GM23338 (cell line): Measurements from ENCODE around the gene EP400. TPM values are rescaled to one million over a fixed set of nuclear protein-coding genes. Genes with fewer than 3 reads are reported as not detected.
A peak's percentile ranks its signal among the peaks of the same experiment; 100 is the strongest.

Experiments used
- ATAC-seq: fragments of 200-7000 bp; cut with Tn5 transposase; 3 replicates; pipeline ENCODE4 v1.9.1; 2020
- DNase-seq: peaks from one replicate; pipeline ENCODE4 v3.0.0-alpha.2; 2015; ENCODE audit warnings: low spot score
- H2AFZ ChIP-seq: fragments of 200-600 bp; sonication (generic); 2 replicates; pipeline ENCODE4 v1.8.0; 2016; ENCODE audit warnings: antibody characterized with exemption, mild to moderate bottlenecking, moderate library complexity
- H3F3A ChIP-seq: fragments of 200-600 bp; sonication (generic); replicated peaks from 2 replicates; pipeline ENCODE4 v1.8.0; 2017; ENCODE audit warnings: antibody characterized with exemption, mixed run types, low read depth
- H3K27ac ChIP-seq: fragments of 200-600 bp; sonication (generic); 2 replicates; pipeline ENCODE4 v1.6.1; 2016; ENCODE audit warnings: low read depth
- H3K27me3 ChIP-seq: fragments of 200-600 bp; sonication (generic); 2 replicates; pipeline ENCODE4 v1.8.0; 2016; ENCODE audit warnings: mild to moderate bottlenecking, mixed run types, moderate library complexity; ENCODE audit not compliant: insufficient read depth
- H3K36me3 ChIP-seq: fragments of 200-600 bp; sonication (generic); 2 replicates; pipeline ENCODE4 v1.8.0; 2016; ENCODE audit warnings: mild to moderate bottlenecking; ENCODE audit not compliant: insufficient read depth
- H3K4me1 ChIP-seq: fragments of 200-600 bp; sonication (generic); 2 replicates; pipeline ENCODE4 v1.8.0; 2016; ENCODE audit warnings: mild to moderate bottlenecking, moderate library complexity; ENCODE audit not compliant: insufficient read depth
- H3K4me2 ChIP-seq: fragments of 200-600 bp; sonication (generic); 2 replicates; pipeline ENCODE4 v1.7.1; 2017; ENCODE audit warnings: mixed run types
- H3K4me3 ChIP-seq: fragments of 200-600 bp; sonication (generic); 2 replicates; pipeline ENCODE4 v1.6.1; 2016; ENCODE audit warnings: mixed run types
- H3K79me2 ChIP-seq: fragments of 200-600 bp; sonication (generic); replicated peaks from 2 replicates; pipeline ENCODE4 v1.8.0; 2017; ENCODE audit warnings: mild to moderate bottlenecking; ENCODE audit not compliant: insufficient read depth
- H3K9me2 ChIP-seq: fragments of 200-600 bp; sonication (generic); 2 replicates; pipeline ENCODE4 v1.8.0; 2017; ENCODE audit not compliant: insufficient read depth
- H4K20me1 ChIP-seq: fragments of 200-600 bp; sonication (generic); replicated peaks from 2 replicates; pipeline ENCODE4 v1.8.0; 2017; ENCODE audit warnings: mild to moderate bottlenecking; ENCODE audit not compliant: insufficient read depth
- H3K27ac Mint-ChIP-seq: 2 replicates; pipeline ENCODE4 v1.8.0; 2020; ENCODE audit warnings: inconsistent platforms, mild to moderate bottlenecking, moderate library complexity, mixed read lengths
- H3K27me3 Mint-ChIP-seq: 3 replicates; pipeline ENCODE4 v1.8.0; 2022; ENCODE audit warnings: low read depth, mild to moderate bottlenecking, moderate library complexity, mixed read lengths, inconsistent platforms; ENCODE audit not compliant: insufficient read depth, poor library complexity
- H3K36me3 Mint-ChIP-seq: 3 replicates; pipeline ENCODE4 v1.8.0; 2021; ENCODE audit warnings: low read depth, mild to moderate bottlenecking, inconsistent platforms, moderate library complexity, mixed read lengths
- H3K4me1 Mint-ChIP-seq: 3 replicates; pipeline ENCODE4 v1.8.0; 2020; ENCODE audit warnings: mild to moderate bottlenecking, inconsistent platforms, mixed read lengths
- H3K4me3 Mint-ChIP-seq: 3 replicates; pipeline ENCODE4 v1.8.0; 2021; ENCODE audit warnings: moderate library complexity, mild to moderate bottlenecking, inconsistent platforms, mixed read lengths
- H3K9me3 Mint-ChIP-seq: 3 replicates; pipeline ENCODE4 v1.8.0; 2020; ENCODE audit warnings: moderate library complexity, mild to moderate bottlenecking, inconsistent platforms, mixed read lengths
- CREB1 ChIP-seq: fragments of 250-450 bp; sonication (Bioruptor Pico); IDR thresholded peaks from 2 replicates; pipeline ENCODE4 v1.5.0; 2020; ENCODE audit warnings: low read depth, mild to moderate bottlenecking, moderate library complexity
- ETS1 ChIP-seq: IDR thresholded peaks from 2 replicates; pipeline ENCODE4 v1.6.1; 2016; ENCODE audit warnings: antibody characterized with exemption
- EZH2 ChIP-seq: fragments of 200-600 bp; sonication (generic); IDR thresholded peaks from one replicate; pipeline ENCODE4 v1.8.0; 2017; ENCODE audit warnings: antibody characterized with exemption, mild to moderate bottlenecking, low read depth; ENCODE audit not compliant: unreplicated experiment
- EZH2phosphoT487 ChIP-seq: fragments of 200-600 bp; sonication (generic); IDR thresholded peaks from one replicate; pipeline ENCODE4 v1.8.1; 2018; ENCODE audit warnings: antibody characterized with exemption; ENCODE audit not compliant: unreplicated experiment
- JUNB ChIP-seq: IDR thresholded peaks from one replicate; pipeline ENCODE4 v1.6.1; 2016; ENCODE audit warnings: antibody characterized with exemption; ENCODE audit not compliant: unreplicated experiment
- NANOG ChIP-seq: IDR thresholded peaks from 2 replicates; pipeline ENCODE4 v1.6.1; 2016; ENCODE audit warnings: antibody characterized with exemption, borderline replicate concordance
- POLR2AphosphoS5 ChIP-seq: IDR thresholded peaks from 2 replicates; pipeline ENCODE4 v1.6.1; 2016; ENCODE audit warnings: antibody characterized with exemption, low read depth
- REST ChIP-seq: IDR thresholded peaks from one replicate; pipeline ENCODE4 v1.6.1; 2018; ENCODE audit warnings: antibody characterized with exemption; ENCODE audit not compliant: unreplicated experiment
- STAT1 ChIP-seq: IDR thresholded peaks from one replicate; pipeline ENCODE4 v1.6.1; 2016; ENCODE audit warnings: antibody characterized with exemption; ENCODE audit not compliant: unreplicated experiment
- ZNF114 ChIP-seq: fragments of 250-450 bp; sonication (Bioruptor Pico); IDR thresholded peaks from 2 replicates; pipeline ENCODE4 v1.5.0; 2020; ENCODE audit warnings: mild to moderate bottlenecking, moderate library complexity
- ZNF331 ChIP-seq: fragments of 250-450 bp; sonication (Bioruptor Pico); IDR thresholded peaks from 2 replicates; pipeline ENCODE4 v1.5.0; 2020; ENCODE audit warnings: low read depth, mild to moderate bottlenecking, moderate library complexity
- polyA plus RNA-seq: library from polyadenylated mRNA; unstranded; fragments of >200 nt; fragmentation: Nextera tagmentation; extraction: Ambion mirVana; gene quantifications from 2 replicates; pipeline ENCODE4 v1.2.1, GENCODE V29; 2016
- total RNA-seq: library from RNA; depleted of rRNA; stranded (reverse); fragments of >200 nt; shearing (Covaris generic); gene quantifications from 2 replicates; pipeline ENCODE4 v1.2.3, GENCODE V29; 2014
- TF ChIP-seq, protein P1 (sequence below): fragments of 250-450 bp; sonication (Bioruptor Pico); IDR thresholded peaks from 2 replicates; pipeline ENCODE4 v1.5.0; 2020; ENCODE audit warnings: mild to moderate bottlenecking, moderate library complexity
- TF ChIP-seq, protein P2 (sequence below), 2 experiments: fragments of 200-600 bp in 1 of 2; sonication (generic) in 1 of 2; conservative IDR thresholded peaks; 2 replicates each; pipeline versions ENCODE4 v1.5.1 to v1.6.1; 2016 to 2017; ENCODE audit warnings: antibody characterized with exemption in 2 of 2, low read depth in 2 of 2, mild to moderate bottlenecking in 2 of 2, moderate library complexity in 1 of 2

Gene EP400
- total and polyA plus RNA-seq, 2 experiments from 2014 or later, result 26.3 to 57.2 TPM

DNA sequence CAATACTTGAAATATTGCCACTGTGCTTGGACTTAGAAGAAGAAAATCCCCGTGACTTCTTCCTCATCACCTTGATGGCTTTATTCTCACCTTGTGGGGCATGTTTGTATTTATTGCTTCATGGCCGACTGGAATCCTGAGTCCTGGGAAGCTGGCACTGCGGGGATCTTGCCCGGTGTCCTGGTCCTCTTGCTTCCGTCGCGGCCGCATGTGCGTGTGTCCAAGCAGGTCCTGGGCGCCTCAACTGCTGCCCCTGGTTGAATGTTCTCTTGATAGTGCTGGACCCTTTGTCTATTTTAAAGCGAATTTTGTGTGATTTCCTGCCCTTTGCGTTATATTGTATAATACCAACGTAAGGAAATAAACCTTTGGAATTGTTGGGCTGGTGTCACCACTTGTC, 27.0 kb upstream of the EP400 start:
- TF ChIP-seq, protein P1, sequence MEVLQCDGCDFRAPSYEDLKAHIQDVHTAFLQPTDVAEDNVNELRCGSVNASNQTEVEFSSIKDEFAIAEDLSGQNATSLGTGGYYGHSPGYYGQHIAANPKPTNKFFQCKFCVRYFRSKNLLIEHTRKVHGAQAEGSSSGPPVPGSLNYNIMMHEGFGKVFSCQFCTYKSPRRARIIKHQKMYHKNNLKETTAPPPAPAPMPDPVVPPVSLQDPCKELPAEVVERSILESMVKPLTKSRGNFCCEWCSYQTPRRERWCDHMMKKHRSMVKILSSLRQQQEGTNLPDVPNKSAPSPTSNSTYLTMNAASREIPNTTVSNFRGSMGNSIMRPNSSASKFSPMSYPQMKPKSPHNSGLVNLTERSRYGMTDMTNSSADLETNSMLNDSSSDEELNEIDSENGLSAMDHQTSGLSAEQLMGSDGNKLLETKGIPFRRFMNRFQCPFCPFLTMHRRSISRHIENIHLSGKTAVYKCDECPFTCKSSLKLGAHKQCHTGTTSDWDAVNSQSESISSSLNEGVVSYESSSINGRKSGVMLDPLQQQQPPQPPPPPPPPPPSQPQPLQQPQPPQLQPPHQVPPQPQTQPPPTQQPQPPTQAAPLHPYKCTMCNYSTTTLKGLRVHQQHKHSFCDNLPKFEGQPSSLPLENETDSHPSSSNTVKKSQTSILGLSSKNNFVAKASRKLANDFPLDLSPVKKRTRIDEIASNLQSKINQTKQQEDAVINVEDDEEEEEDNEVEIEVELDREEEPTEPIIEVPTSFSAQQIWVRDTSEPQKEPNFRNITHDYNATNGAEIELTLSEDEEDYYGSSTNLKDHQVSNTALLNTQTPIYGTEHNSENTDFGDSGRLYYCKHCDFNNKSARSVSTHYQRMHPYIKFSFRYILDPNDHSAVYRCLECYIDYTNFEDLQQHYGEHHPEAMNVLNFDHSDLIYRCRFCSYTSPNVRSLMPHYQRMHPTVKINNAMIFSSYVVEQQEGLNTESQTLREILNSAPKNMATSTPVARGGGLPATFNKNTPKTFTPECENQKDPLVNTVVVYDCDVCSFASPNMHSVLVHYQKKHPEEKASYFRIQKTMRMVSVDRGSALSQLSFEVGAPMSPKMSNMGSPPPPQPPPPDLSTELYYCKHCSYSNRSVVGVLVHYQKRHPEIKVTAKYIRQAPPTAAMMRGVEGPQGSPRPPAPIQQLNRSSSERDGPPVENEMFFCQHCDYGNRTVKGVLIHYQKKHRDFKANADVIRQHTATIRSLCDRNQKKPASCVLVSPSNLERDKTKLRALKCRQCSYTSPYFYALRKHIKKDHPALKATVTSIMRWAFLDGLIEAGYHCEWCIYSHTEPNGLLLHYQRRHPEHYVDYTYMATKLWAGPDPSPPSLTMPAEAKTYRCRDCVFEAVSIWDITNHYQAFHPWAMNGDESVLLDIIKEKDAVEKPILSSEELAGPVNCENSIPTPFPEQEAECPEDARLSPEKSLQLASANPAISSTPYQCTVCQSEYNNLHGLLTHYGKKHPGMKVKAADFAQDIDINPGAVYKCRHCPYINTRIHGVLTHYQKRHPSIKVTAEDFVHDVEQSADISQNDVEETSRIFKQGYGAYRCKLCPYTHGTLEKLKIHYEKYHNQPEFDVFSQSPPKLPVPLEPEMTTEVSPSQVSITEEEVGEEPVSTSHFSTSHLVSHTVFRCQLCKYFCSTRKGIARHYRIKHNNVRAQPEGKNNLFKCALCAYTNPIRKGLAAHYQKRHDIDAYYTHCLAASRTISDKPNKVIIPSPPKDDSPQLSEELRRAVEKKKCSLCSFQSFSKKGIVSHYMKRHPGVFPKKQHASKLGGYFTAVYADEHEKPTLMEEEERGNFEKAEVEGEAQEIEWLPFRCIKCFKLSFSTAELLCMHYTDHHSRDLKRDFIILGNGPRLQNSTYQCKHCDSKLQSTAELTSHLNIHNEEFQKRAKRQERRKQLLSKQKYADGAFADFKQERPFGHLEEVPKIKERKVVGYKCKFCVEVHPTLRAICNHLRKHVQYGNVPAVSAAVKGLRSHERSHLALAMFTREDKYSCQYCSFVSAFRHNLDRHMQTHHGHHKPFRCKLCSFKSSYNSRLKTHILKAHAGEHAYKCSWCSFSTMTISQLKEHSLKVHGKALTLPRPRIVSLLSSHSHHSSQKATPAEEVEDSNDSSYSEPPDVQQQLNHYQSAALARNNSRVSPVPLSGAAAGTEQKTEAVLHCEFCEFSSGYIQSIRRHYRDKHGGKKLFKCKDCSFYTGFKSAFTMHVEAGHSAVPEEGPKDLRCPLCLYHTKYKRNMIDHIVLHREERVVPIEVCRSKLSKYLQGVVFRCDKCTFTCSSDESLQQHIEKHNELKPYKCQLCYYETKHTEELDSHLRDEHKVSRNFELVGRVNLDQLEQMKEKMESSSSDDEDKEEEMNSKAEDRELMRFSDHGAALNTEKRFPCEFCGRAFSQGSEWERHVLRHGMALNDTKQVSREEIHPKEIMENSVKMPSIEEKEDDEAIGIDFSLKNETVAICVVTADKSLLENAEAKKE (CRISPR knock-in tag), result no peak
- TF ChIP-seq JUNB (no peak), CREB1 (CRISPR knock-in tag) (no peak), ZNF331 (CRISPR knock-in tag) (no peak), NANOG (no peak), STAT1 (no peak), EZH2phosphoT487 (no peak), ZNF114 (CRISPR knock-in tag) (no peak), REST (no peak), EZH2 (no peak), POLR2AphosphoS5 (no peak), ETS1 (no peak)
- TF ChIP-seq, protein P2, sequence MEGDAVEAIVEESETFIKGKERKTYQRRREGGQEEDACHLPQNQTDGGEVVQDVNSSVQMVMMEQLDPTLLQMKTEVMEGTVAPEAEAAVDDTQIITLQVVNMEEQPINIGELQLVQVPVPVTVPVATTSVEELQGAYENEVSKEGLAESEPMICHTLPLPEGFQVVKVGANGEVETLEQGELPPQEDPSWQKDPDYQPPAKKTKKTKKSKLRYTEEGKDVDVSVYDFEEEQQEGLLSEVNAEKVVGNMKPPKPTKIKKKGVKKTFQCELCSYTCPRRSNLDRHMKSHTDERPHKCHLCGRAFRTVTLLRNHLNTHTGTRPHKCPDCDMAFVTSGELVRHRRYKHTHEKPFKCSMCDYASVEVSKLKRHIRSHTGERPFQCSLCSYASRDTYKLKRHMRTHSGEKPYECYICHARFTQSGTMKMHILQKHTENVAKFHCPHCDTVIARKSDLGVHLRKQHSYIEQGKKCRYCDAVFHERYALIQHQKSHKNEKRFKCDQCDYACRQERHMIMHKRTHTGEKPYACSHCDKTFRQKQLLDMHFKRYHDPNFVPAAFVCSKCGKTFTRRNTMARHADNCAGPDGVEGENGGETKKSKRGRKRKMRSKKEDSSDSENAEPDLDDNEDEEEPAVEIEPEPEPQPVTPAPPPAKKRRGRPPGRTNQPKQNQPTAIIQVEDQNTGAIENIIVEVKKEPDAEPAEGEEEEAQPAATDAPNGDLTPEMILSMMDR (conservative IDR thresholded peaks at IDR 0.05; ENCODE audit: low read depth in 2 of 2), result no peak
- peak overlapping the region; percentile 26; the same call in 1 of the 2 replicates for H3K27ac ChIP-seq
- Mint-ChIP-seq H3K4me3 (no peak overlapping the region), H3K27ac (no peak overlapping the region; the same call in 1 of the 2 replicates), H3K36me3 (peaks cover 18% of the 10 kb centered on the region), H3K4me1 (0 out of 3 replicates have a peak, but pooled peaks cover under 1% of the 10 kb centered on the region), H3K27me3 (peaks cover 11% of the 10 kb centered on the region), H3K9me3 (peaks cover 10% of the 10 kb centered on the region)
- H2AFZ ChIP-seq, result no peak overlapping the region
- H4K20me1 ChIP-seq, result 0 out of 2 replicates have a peak, but pooled peaks cover 9% of the 10 kb centered on the region
- no peaks in the 10 kb centered on the region for H3K9me2 ChIP-seq
- no peak overlapping the region for H3K4me3 ChIP-seq
- H3K4me1 ChIP-seq, result peaks cover 1% of the 10 kb centered on the region
- H3K27me3 ChIP-seq, result no peaks in the 10 kb centered on the region
- ATAC-seq, result no peak
- 0 out of 2 replicates have a peak, but pooled peaks cover 6% of the 10 kb centered on the region for H3F3A ChIP-seq
- no peaks in the 10 kb centered on the region for H3K79me2 ChIP-seq
- DNase-seq, result no peak
- no peak overlapping the region for H3K4me2 ChIP-seq
- H3K36me3 ChIP-seq, result no peaks in the 10 kb centered on the region
